Endothelial cell of umbilical vein (primary cell): Measurements from ENCODE around the gene MATK. TPM values are rescaled to one million over a fixed set of nuclear protein-coding genes. Genes with fewer than 3 reads are reported as not detected.

Experiments
- BruUV-seq: library from RNA; stranded (reverse); fragments of 400-500 nt; replicated peaks from 2 replicates; lab custom pipeline; 2021; lab: Mats Ljungman, UMichigan
- CTCF ChIA-PET: fragments of 300-600, 350-600 bp; sonication (Branson Sonifier 250); formaldehyde crosslinking; loops from one replicate; lab custom pipeline; 2021; ENCODE audit warnings: antibody characterized with exemption, inconsistent platforms; lab: Charles Lee
- POLR2A ChIA-PET: fragments of 300-600, 350-600 bp; sonication (Branson Sonifier 250); formaldehyde crosslinking; loops from one replicate; lab custom pipeline; 2021; ENCODE audit warnings: antibody characterized with exemption, inconsistent platforms; lab: Charles Lee
- DNase-seq: peaks from one replicate; pipeline ENCODE4 v3.0.0-alpha.2; 2011; ENCODE audit warnings: low read depth, low spot score
- FAIRE-seq: peaks from 2 replicates; lab custom pipeline; 2011; peaks lifted over from hg19 to GRCh38; lab: Jason Lieb, UNC
- H2AFZ ChIP-seq: 2 replicates; pipeline ENCODE4 v1.6.0; 2012; ENCODE audit warnings: low read depth, low read length, control low read depth, inconsistent platforms
- H3K27ac ChIP-seq: 2 replicates; pipeline ENCODE4 v1.5.1; 2011; ENCODE audit warnings: low read depth, mild to moderate bottlenecking, control low read depth, low read length, moderate library complexity; ENCODE audit not compliant: insufficient read depth
- H3K27me3 ChIP-seq, 2 experiments: 2 replicates each; pipeline versions ENCODE4 v1.6.0 to v1.6.1; 2011; ENCODE audit warnings: low read length in 2 of 2, mixed read lengths in 1 of 2; ENCODE audit not compliant: control insufficient read depth in 2 of 2, insufficient read depth in 2 of 2
- H3K36me3 ChIP-seq, 2 experiments: 2 replicates in 1 of 2; 3 replicates in 1 of 2; pipeline ENCODE4 v1.5.1; 2011; ENCODE audit warnings: low read length in 2 of 2, mild to moderate bottlenecking in 1 of 2, moderate library complexity in 1 of 2; ENCODE audit not compliant: control insufficient read depth in 2 of 2, insufficient read depth in 2 of 2; ENCODE audit errors: extremely low read depth in 1 of 2
- H3K4me1 ChIP-seq: 3 replicates; pipeline ENCODE4 v1.5.1; 2011; ENCODE audit warnings: mild to moderate bottlenecking, low read length; ENCODE audit not compliant: control insufficient read depth, insufficient read depth; ENCODE audit errors: extremely low read depth
- H3K4me2 ChIP-seq: 2 replicates; pipeline ENCODE4 v1.6.1; 2011; ENCODE audit warnings: low read length, control low read depth, mixed read lengths; ENCODE audit not compliant: insufficient read depth
- H3K4me3 ChIP-seq, 3 experiments: fragments of 200-600 bp in 1 of 3; sonication (generic), shearing (Covaris generic) in 1 of 3; replicated peaks in 1 of 3; 2 replicates each; pipeline ENCODE4 v1.5.1; 2011 to 2016; ENCODE audit warnings: control low read depth in 3 of 3, low read length in 3 of 3, mild to moderate bottlenecking in 2 of 3, inconsistent platforms in 1 of 3, low read depth in 1 of 3, moderate library complexity in 1 of 3; ENCODE audit not compliant: insufficient read depth in 1 of 3
- H3K79me2 ChIP-seq: 2 replicates; pipeline ENCODE4 v1.6.0; 2012; ENCODE audit warnings: low read length, inconsistent platforms; ENCODE audit not compliant: control insufficient read depth, insufficient read depth
- H3K9ac ChIP-seq: replicated peaks from 2 replicates; pipeline ENCODE3; 2011; ENCODE audit warnings: low read length, control low read depth; ENCODE audit not compliant: insufficient read depth; ENCODE audit errors: extremely low read depth
- H3K9me1 ChIP-seq: replicated peaks from 3 replicates; pipeline ENCODE4 v1.6.0; 2011; ENCODE audit warnings: mild to moderate bottlenecking, low read length; ENCODE audit not compliant: control insufficient read depth, insufficient read depth; ENCODE audit errors: extremely low read depth
- H3K9me3 ChIP-seq: replicated peaks from 2 replicates; pipeline ENCODE4 v1.5.1; 2012; ENCODE audit warnings: low read length, inconsistent platforms; ENCODE audit not compliant: control insufficient read depth, insufficient read depth
- H4K20me1 ChIP-seq: replicated peaks from 2 replicates; pipeline ENCODE3; 2011; ENCODE audit warnings: mild to moderate bottlenecking, low read length; ENCODE audit not compliant: control insufficient read depth, insufficient read depth; ENCODE audit errors: extremely low read depth
- CTCF ChIP-seq, 2 donors: IDR thresholded peaks; 1 replicate in 1 of 2; 2 replicates in 1 of 2; pipeline ENCODE4 v1.5.1; 2011; ENCODE audit warnings: low read length in 2 of 2, mild to moderate bottlenecking in 2 of 2, moderate library complexity in 2 of 2, control low read depth in 1 of 2, inconsistent platforms in 1 of 2, low read depth in 1 of 2; ENCODE audit not compliant: insufficient read depth in 1 of 2; ENCODE audit errors: extremely low read depth in 1 of 2
- EZH2 ChIP-seq: IDR thresholded peaks from 2 replicates; pipeline ENCODE4 v1.6.1; 2012; ENCODE audit warnings: borderline replicate concordance, low read depth, mild to moderate bottlenecking, moderate library complexity, low read length, inconsistent platforms; ENCODE audit not compliant: severe bottlenecking
- FOS ChIP-seq: IDR thresholded peaks from 2 replicates; pipeline ENCODE4 v1.6.1; 2011; ENCODE audit warnings: mild to moderate bottlenecking, low read length, moderate library complexity, borderline replicate concordance; ENCODE audit not compliant: insufficient read depth
- GATA2 ChIP-seq: IDR thresholded peaks from 2 replicates; pipeline ENCODE4 v1.7.0; 2011; ENCODE audit warnings: low read depth, mild to moderate bottlenecking, moderate library complexity, mixed read lengths, low read length; ENCODE audit not compliant: insufficient read length, insufficient read depth
- JUN ChIP-seq: IDR thresholded peaks from 2 replicates; pipeline ENCODE4 v1.6.1; 2011; ENCODE audit warnings: borderline replicate concordance, low read depth; ENCODE audit not compliant: insufficient read length, insufficient read depth
- MYC ChIP-seq: IDR thresholded peaks from one replicate; pipeline ENCODE4 v1.6.1; 2011; ENCODE audit warnings: mild to moderate bottlenecking, low read depth, low read length
- POLR2A ChIP-seq: IDR thresholded peaks from 2 replicates; pipeline ENCODE4 v1.6.1; 2012; ENCODE audit warnings: low read depth, mild to moderate bottlenecking, control low read depth, low read length
- POLR2AphosphoS5 ChIP-seq: IDR thresholded peaks from 2 replicates; pipeline ENCODE4 v1.6.1; 2012; ENCODE audit warnings: low read depth, mild to moderate bottlenecking, control low read depth, low read length, moderate library complexity; ENCODE audit not compliant: insufficient read depth
- dilution Hi-C: fragments of 300-500 bp; cut with MboI; formaldehyde crosslinking; loops from one replicate; pipeline ENCODE4 v1.15.0; 2019; ENCODE audit warnings: low sequenced_read_pairs; ENCODE audit not compliant: extremely low pct_ligation_motif_present
- intact Hi-C: fragments of 100-400 bp; cut with micrococcal nuclease; formaldehyde crosslinking; loops from one replicate; pipeline ENCODE4 v1.10.0; 2022
- polyA plus RNA-seq, 4 experiments: library from polyadenylated mRNA; depleted of rRNA in 3 of 4; stranded (reverse) in 3 of 4; unstranded in 1 of 4; fragments of >200 nt; gene quantifications; 2 replicates each; pipeline versions ENCODE4 v1.2.1 to v1.2.3, GENCODE V29; 2011 to 2012; ENCODE audit warnings: missing spikeins in 1 of 4
- total RNA-seq: library from RNA; stranded (reverse); gene quantifications from 2 replicates; pipeline ENCODE4 v1.2.3, GENCODE V29; 2021
- TF ChIP-seq, protein P1 (sequence below): IDR thresholded peaks from 2 replicates; pipeline ENCODE4 v1.6.1; 2011; ENCODE audit not compliant: insufficient read depth, insufficient read length

MATK gene
- total and polyA plus RNA-seq, 2 donors (not counting 3 experiments of a cell fraction or from before 2014, with no cell fraction given): not detected

DNA sequence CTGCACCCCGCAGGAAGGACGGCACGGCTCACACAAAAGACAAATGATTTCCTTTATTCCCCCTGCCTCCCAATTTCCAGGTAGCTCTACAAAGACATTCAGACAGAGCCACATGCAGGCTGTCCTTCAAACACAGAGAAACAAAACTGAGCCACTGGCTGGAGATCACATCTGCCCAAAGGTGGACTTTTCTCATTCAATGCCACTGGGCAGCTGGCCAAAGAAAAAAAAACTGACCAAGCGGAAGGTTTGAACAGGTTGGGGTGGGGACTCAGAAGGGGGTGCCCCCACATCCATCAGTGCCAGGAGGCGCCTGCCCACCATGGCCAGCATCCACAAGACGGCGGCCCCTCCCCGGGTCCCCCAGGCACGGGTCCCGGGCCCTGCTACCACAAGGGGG lies 17.8 kb upstream of the MATK start:
- Histone ChIP-seq H3K27ac (no peak overlapping the region), H3K79me2 (no peaks in the 10 kb centered on the region), H3K9ac (no peak overlapping the region), H2AFZ (no peak overlapping the region), H3K36me3 (no peaks in the 10 kb centered on the region), H3K4me2 (no peak overlapping the region), H3K4me1 (no peaks in the 10 kb centered on the region), H4K20me1 (no peaks in the 10 kb centered on the region), H3K4me3 (no peak overlapping the region), H3K9me3 (no peaks in the 10 kb centered on the region), H3K27me3 (peaks cover 19 to 20% of the 10 kb centered on the region in 2 experiments), H3K9me1 (no peaks in the 10 kb centered on the region)
- FAIRE-seq (no peak), DNase-seq (no peak)
- TF ChIP-seq GATA2 (no peak), JUN (no peak), EZH2 (no peak), MYC (no peak), POLR2A (no peak), CTCF (IDR thresholded peaks at IDR 0.05; ENCODE audit: extremely low read depth in 1 of 2, insufficient read depth in 1 of 2, low read depth in 1 of 2, low read length in 2 of 2) (no peak), POLR2AphosphoS5 (no peak), FOS (no peak)
- TF ChIP-seq, protein P1, sequence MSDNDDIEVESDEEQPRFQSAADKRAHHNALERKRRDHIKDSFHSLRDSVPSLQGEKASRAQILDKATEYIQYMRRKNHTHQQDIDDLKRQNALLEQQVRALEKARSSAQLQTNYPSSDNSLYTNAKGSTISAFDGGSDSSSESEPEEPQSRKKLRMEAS: no peak
- BruUV-seq: no TSS peak
- CTCF ChIA-PET: no interaction called here
- POLR2A ChIA-PET: no interaction called here
- intact Hi-C loops (no loop called here), dilution Hi-C loops (no loop called here)
